DOHH2 (cell line): ENCODE results near the gene EEIG2.
A peak's percentile ranks its signal among the peaks of the same experiment; 100 is the strongest.

Experiments
- H3F3A ChIP-seq: fragments of 200-600 bp; sonication (generic), shearing (Covaris generic); 2 replicates; pipeline ENCODE4 v1.6.0; 2016; ENCODE audit warnings: antibody characterized with exemption, mild to moderate bottlenecking; ENCODE audit not compliant: control insufficient read depth, insufficient read depth
- H3K27ac ChIP-seq: fragments of 200-600 bp; sonication (generic); 2 replicates; pipeline ENCODE4 v1.5.1; 2014; ENCODE audit warnings: low read depth, mild to moderate bottlenecking, low read length, moderate library complexity
- H3K27me3 ChIP-seq: fragments of 200-600 bp; sonication (generic); 2 replicates; pipeline ENCODE4 v1.6.1; 2014; ENCODE audit warnings: mild to moderate bottlenecking, low read length, mixed read lengths; ENCODE audit not compliant: control insufficient read depth
- H3K36me3 ChIP-seq: fragments of 200-600 bp; sonication (generic); 2 replicates; pipeline ENCODE4 v1.6.1; 2014; ENCODE audit warnings: mild to moderate bottlenecking, low read length, moderate library complexity, mixed read lengths; ENCODE audit not compliant: control insufficient read depth
- H3K4me1 ChIP-seq: fragments of 200-600 bp; sonication (generic); 2 replicates; pipeline ENCODE4 v1.6.1; 2014; ENCODE audit warnings: mild to moderate bottlenecking, low read length, mixed read lengths; ENCODE audit not compliant: control insufficient read depth
- H3K4me2 ChIP-seq: fragments of 200-600 bp; sonication (generic); 2 replicates; pipeline ENCODE4 v1.6.0; 2014; ENCODE audit warnings: mild to moderate bottlenecking, low read length, moderate library complexity
- H3K4me3 ChIP-seq: fragments of 200-600 bp; sonication (generic); 2 replicates; pipeline ENCODE4 v1.5.1; 2014; ENCODE audit warnings: mild to moderate bottlenecking, low read length, mixed read lengths
- H3K79me2 ChIP-seq: fragments of 200-600 bp; sonication (generic); 2 replicates; pipeline ENCODE4 v1.6.1; 2014; ENCODE audit warnings: mild to moderate bottlenecking, low read length, mixed read lengths; ENCODE audit not compliant: control insufficient read depth
- H3K9me2 ChIP-seq: fragments of 200-600 bp; sonication (generic); replicated peaks from 2 replicates; pipeline ENCODE4 v1.6.1; 2014; ENCODE audit warnings: mild to moderate bottlenecking, low read length, mixed read lengths; ENCODE audit not compliant: control insufficient read depth
- H3K9me3 ChIP-seq: fragments of 200-600 bp; sonication (generic); 2 replicates; pipeline ENCODE4 v1.6.1; 2014; ENCODE audit warnings: antibody characterized with exemption, low read length, mixed read lengths; ENCODE audit not compliant: control insufficient read depth, insufficient read depth
- H4K20me1 ChIP-seq: fragments of 200-600 bp; sonication (generic); 2 replicates; pipeline ENCODE4 v1.6.0; 2014; ENCODE audit warnings: low read depth, mild to moderate bottlenecking, antibody characterized with exemption, low read length, moderate library complexity; ENCODE audit not compliant: control insufficient read depth, insufficient read depth
- EZH2phosphoT487 ChIP-seq: fragments of 200-600 bp; sonication (generic); IDR thresholded peaks from 2 replicates; pipeline ENCODE4 v1.6.1; 2017; ENCODE audit warnings: borderline replicate concordance, mild to moderate bottlenecking, antibody characterized with exemption, low read length, moderate library complexity, mixed read lengths
- TF ChIP-seq, protein P1 (sequence below): fragments of 200-600 bp; sonication (generic); IDR thresholded peaks from one replicate; pipeline ENCODE4 v1.5.1; 2014; ENCODE audit warnings: antibody characterized with exemption, mild to moderate bottlenecking, low read depth, low read length; ENCODE audit not compliant: poor library complexity, severe bottlenecking

EEIG2 gene

DNA sequence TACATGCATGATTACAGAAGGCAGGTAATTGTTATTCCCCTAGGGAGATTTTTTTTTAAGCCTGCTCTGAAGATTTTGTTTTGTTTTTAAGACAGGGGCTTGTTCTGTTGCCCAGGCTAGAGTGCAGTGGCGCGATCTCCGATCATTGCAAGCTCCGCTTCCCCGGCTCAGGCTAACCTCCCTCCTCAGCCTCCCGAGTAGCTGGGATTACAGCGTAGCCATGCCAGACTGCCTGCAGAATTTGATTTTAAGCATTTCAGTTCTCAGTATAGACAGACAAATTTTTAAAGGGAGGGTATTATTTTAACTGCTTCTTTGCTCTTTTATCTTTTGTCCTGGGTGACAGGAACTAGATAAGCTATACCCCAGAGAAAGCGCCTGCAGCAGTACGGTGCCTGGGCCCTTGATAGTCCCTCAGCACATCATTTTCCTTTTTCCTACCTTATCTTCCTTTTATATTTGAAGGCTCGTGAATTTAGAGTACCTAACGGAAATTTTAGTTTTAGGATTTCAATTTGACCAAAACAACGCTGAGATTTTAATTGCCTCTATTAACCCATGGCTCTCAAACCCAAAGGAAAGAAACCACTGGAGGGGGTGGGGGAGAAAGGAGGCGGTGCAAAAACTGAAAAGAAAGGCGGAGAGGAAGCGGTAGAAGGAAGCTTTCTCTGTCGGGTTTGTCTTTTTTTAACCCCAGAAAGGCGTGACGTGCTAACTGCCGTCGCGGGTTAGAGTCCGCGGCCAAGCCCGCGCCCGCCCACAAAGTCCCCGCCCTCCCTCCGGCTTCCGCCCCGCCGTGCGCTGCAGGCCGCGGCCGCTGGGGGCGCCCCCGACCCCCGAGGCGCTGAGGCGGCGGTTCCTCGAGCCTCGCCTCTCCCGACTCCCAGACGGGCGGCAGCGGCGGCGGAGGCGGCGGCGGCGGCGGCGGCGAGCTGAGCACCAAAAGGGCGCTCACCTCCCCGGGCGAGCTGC lies at the start of gene EEIG2:
Gene EEIG2, plus strand, starts transcription at position 886 of the 972 bp plus-strand sequence. CDS start 329 bp downstream, outside the sequence.
- H3F3A ChIP-seq, result peaks cover 26% of the 10 kb centered on the region
- H3K27me3 ChIP-seq, result no peaks in the 10 kb centered on the region
- H3K4me3 ChIP-seq, result peak within 1 kb of the TSS; percentile 93
- no peaks in the 10 kb centered on the region for H4K20me1 ChIP-seq
- peaks cover 40% of the 10 kb centered on the region for H3K79me2 ChIP-seq
- peak within 1 kb of the TSS; percentile 86 for H3K27ac ChIP-seq
- TF ChIP-seq, protein P1, sequence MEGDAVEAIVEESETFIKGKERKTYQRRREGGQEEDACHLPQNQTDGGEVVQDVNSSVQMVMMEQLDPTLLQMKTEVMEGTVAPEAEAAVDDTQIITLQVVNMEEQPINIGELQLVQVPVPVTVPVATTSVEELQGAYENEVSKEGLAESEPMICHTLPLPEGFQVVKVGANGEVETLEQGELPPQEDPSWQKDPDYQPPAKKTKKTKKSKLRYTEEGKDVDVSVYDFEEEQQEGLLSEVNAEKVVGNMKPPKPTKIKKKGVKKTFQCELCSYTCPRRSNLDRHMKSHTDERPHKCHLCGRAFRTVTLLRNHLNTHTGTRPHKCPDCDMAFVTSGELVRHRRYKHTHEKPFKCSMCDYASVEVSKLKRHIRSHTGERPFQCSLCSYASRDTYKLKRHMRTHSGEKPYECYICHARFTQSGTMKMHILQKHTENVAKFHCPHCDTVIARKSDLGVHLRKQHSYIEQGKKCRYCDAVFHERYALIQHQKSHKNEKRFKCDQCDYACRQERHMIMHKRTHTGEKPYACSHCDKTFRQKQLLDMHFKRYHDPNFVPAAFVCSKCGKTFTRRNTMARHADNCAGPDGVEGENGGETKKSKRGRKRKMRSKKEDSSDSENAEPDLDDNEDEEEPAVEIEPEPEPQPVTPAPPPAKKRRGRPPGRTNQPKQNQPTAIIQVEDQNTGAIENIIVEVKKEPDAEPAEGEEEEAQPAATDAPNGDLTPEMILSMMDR, result peak; percentile 55
- no peak for TF ChIP-seq EZH2phosphoT487
- no peaks in the 10 kb centered on the region for H3K9me3 ChIP-seq
- H3K4me2 ChIP-seq, result peak within 1 kb of the TSS; percentile 98
- peaks cover 54% of the 10 kb centered on the region for H3K4me1 ChIP-seq
- no peaks in the 10 kb centered on the region for H3K36me3 ChIP-seq
- H3K9me2 ChIP-seq, result no peaks in the 10 kb centered on the region

DNA sequence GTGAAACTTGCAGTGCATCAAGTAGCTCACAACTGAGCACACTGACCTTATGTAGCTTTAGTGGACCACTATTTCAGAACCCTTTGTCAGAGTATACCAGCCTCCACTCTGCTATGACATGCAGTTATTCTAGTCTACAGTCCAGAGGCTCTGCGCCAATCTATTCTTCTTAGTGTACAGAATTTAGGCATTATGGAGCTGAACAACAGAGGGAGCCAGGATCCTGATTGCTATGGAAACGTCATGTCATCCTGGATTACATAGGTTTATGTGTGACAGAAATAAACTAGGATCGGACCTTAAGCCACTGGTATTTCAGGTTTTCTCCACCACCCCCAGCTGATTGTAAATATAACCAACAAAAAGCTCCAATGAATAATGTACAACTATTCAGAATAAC lies 48.1 kb upstream of the EEIG2 start:
- Histone ChIP-seq H3K79me2 (no peaks in the 10 kb centered on the region), H3F3A (0 out of 2 replicates have a peak, but pooled peaks cover 2% of the 10 kb centered on the region), H3K27me3 (no peaks in the 10 kb centered on the region), H3K4me2 (no peak overlapping the region), H3K9me2 (no peaks in the 10 kb centered on the region), H3K9me3 (peaks cover 3% of the 10 kb centered on the region; the same call in 1 of the 2 replicates), H3K27ac (no peak overlapping the region), H3K4me1 (no peaks in the 10 kb centered on the region), H3K36me3 (no peaks in the 10 kb centered on the region), H4K20me1 (no peaks in the 10 kb centered on the region), H3K4me3 (no peak overlapping the region)
- TF ChIP-seq EZH2phosphoT487, result no peak
- TF ChIP-seq, protein P1, result no peak

DNA sequence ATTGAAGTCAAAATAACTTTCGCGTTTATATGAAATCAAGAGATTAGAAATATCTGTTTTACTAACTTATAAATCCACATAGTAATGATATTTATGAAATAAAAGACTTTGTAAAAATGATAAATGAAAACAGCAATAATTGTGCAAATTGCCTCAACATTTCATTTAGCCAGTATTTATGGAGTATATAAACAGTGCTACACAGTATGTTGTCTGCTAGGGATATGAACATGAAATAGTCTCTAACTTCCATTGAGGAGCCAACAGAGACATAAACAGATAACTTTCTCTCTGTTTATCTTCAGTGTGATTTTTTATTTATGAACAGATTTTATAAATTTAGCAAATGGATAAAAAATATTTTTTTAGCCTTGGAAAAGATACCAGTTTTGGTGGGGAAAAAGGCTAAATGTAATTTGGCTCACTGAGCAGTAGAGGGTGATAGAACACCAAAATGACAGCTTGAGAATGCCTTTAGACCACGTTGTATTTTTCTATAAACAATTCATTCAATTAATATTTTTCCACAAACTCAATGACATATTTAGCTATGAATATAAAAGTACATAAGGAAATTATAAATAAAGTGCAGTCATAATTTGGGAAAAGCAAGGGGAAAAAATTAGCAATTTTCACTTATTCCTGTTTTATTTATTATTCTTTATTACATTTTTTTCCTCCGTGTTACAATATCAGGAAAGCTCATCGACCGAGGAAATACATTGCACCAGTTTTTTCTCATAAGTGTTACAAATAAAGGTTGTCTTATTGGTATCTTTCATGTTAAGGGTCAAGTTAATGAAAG lies 47.5 kb upstream of the EEIG2 start:
- Histone ChIP-seq H3K4me1 (no peaks in the 10 kb centered on the region), H3K79me2 (no peaks in the 10 kb centered on the region), H4K20me1 (no peaks in the 10 kb centered on the region), H3K36me3 (no peaks in the 10 kb centered on the region), H3K9me2 (no peaks in the 10 kb centered on the region), H3K9me3 (peaks cover 3% of the 10 kb centered on the region; the same call in 1 of the 2 replicates), H3K27me3 (no peaks in the 10 kb centered on the region), H3K4me3 (no peak overlapping the region), H3K4me2 (no peak overlapping the region), H3F3A (0 out of 2 replicates have a peak, but pooled peaks cover 2% of the 10 kb centered on the region), H3K27ac (no peak overlapping the region)
- TF ChIP-seq EZH2phosphoT487, result no peak
- TF ChIP-seq, protein P1, result peak; percentile 68
